GM23248 (cell line): ENCODE data around the gene EHBP1L1. TPM values are rescaled to one million over a fixed set of nuclear protein-coding genes. Genes with fewer than 3 reads are reported as not detected.

ENCODE experiments used
- DNase-seq: peaks from one replicate; pipeline ENCODE4 v3.0.0-alpha.2; 2015
- H2AFZ ChIP-seq: fragments of 200-600 bp; sonication (generic); 2 replicates; pipeline ENCODE4 v1.6.1; 2016; ENCODE audit warnings: antibody characterized with exemption
- H3F3A ChIP-seq: fragments of 200-600 bp; sonication (generic); 2 replicates; pipeline ENCODE4 v1.6.1; 2016; ENCODE audit warnings: mild to moderate bottlenecking, antibody characterized with exemption, mixed run types; ENCODE audit not compliant: insufficient read depth
- H3K27ac ChIP-seq: fragments of 200-600 bp; sonication (generic); 2 replicates; pipeline ENCODE4 v1.5.1; 2016; ENCODE audit warnings: mild to moderate bottlenecking
- H3K27me3 ChIP-seq: fragments of 200-600 bp; sonication (generic); replicated peaks from 2 replicates; pipeline ENCODE4 v1.6.1; 2016; ENCODE audit warnings: mild to moderate bottlenecking; ENCODE audit not compliant: insufficient read depth
- H3K36me3 ChIP-seq: fragments of 200-600 bp; sonication (generic); 2 replicates; pipeline ENCODE4 v1.6.1; 2016; ENCODE audit warnings: low read depth, mild to moderate bottlenecking
- H3K4me1 ChIP-seq: fragments of 200-600 bp; sonication (generic); 2 replicates; pipeline ENCODE4 v1.6.1; 2016; ENCODE audit warnings: mild to moderate bottlenecking; ENCODE audit not compliant: insufficient read depth
- H3K4me2 ChIP-seq: fragments of 200-600 bp; sonication (generic); one replicate; pipeline ENCODE4 v1.6.1; 2016; ENCODE audit warnings: mild to moderate bottlenecking; ENCODE audit not compliant: unreplicated experiment
- H3K4me3 ChIP-seq: fragments of 200-600 bp; sonication (generic); 2 replicates; pipeline ENCODE4 v1.5.1; 2016; ENCODE audit warnings: mild to moderate bottlenecking
- H3K79me2 ChIP-seq: fragments of 200-600 bp; sonication (generic); 2 replicates; pipeline ENCODE4 v1.6.1; 2016; ENCODE audit warnings: mild to moderate bottlenecking; ENCODE audit not compliant: insufficient read depth
- H3K9ac ChIP-seq: fragments of 200-600 bp; sonication (generic); 2 replicates; pipeline ENCODE4 v1.6.1; 2016; ENCODE audit warnings: mild to moderate bottlenecking
- H3K9me2 ChIP-seq: fragments of 200-600 bp; sonication (generic); 2 replicates; pipeline ENCODE4 v1.6.1; 2016; ENCODE audit warnings: mixed run types, mild to moderate bottlenecking, moderate library complexity; ENCODE audit not compliant: insufficient read depth
- H3K9me3 ChIP-seq: fragments of 200-600 bp; sonication (generic); one replicate; pipeline ENCODE4 v1.6.1; 2017; ENCODE audit warnings: low read depth
- H4K20me1 ChIP-seq: fragments of 200-600 bp; sonication (generic); 2 replicates; pipeline ENCODE4 v1.6.0; 2016; ENCODE audit not compliant: insufficient read depth
- EZH2 ChIP-seq: fragments of 200-600 bp; sonication (generic); IDR thresholded peaks from 2 replicates; pipeline ENCODE4 v1.6.1; 2018; ENCODE audit warnings: antibody characterized with exemption, mild to moderate bottlenecking; ENCODE audit not compliant: insufficient read depth, poor library complexity, severe bottlenecking
- EZH2phosphoT487 ChIP-seq: fragments of 200-600 bp; sonication (generic); IDR thresholded peaks from 2 replicates; pipeline ENCODE4 v1.6.1; 2018; ENCODE audit warnings: antibody characterized with exemption, moderate library complexity, mild to moderate bottlenecking, low read depth; ENCODE audit not compliant: insufficient read depth
- WGBS, 2 experiments: methylation state at CpG; one replicate each; pipeline ENCODE4 v1.1.6; 2015 to 2017; ENCODE audit warnings: low lambda C conversion rate in 2 of 2, low coverage in 1 of 2; ENCODE audit errors: missing lambda C conversion rate in 2 of 2; 5-methylcytosine and 5-hydroxymethylcytosine counted together
- in situ Hi-C: fragments of 300-500 bp; cut with MboI; formaldehyde crosslinking; loops from 2 replicates; pipeline ENCODE4 v1.15.0; 2020
- polyA plus RNA-seq: library from polyadenylated mRNA; unstranded; fragments of >200 nt; fragmentation: Nextera tagmentation; extraction: Ambion mirVana; gene quantifications from 2 replicates; pipeline ENCODE4 v1.2.1, GENCODE V29; 2016
- total RNA-seq: library from RNA; depleted of rRNA; stranded (reverse); fragments of >200 nt; shearing (Covaris generic); gene quantifications from 2 replicates; pipeline ENCODE4 v1.2.3, GENCODE V29; 2014

EHBP1L1 gene
- total and polyA plus RNA-seq, 2 experiments from 2014 or later = 11.5 to 85.5 TPM

GRCh38 chr11:65574109-65574810 lies 1.6 kb upstream of the EHBP1L1 start:
- in situ Hi-C loops = no loop called here

DNA sequence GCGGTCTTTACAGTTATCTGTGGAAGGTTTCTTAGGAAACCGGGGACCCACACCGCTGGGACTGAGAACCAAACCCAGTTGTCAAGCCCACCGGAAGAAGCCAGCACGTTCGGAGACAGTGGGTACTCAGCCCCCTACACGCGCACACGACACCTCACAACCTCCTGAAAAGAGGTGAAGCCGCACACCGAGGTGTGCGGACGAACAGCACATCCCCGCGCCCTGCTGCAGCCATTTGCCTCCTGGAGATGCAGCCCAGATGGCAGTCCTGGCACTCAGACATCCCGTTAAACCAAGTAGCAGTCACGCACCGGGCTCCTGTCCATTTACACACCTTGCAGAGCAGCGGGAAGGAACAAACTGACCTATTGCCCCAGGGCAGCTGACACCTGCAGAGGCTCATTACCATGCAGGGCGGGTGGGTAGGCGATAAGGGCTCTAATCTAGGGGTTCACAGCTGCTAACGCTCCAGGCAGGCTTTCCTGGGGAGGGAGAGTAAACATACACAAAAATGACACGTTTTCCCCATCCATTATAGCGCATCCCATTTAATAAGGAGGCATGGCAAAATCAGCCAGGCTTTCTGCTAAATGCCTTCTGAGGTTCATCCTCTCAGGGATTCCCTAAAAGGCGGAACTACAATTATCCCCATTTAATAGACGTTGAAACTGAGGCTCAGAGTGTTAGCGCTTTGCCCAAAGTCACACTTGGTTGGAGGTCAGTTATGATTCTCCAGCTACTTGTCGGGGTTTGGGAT lies 864 bp upstream of the EHBP1L1 start:
- Histone ChIP-seq H3K4me3 (peak overlapping the region; percentile 92), H4K20me1 (no peaks in the 10 kb centered on the region), H3K9me2 (no peaks in the 10 kb centered on the region), H3K27ac (peak overlapping the region; percentile 60), H3K9me3 (no peaks in the 10 kb centered on the region), H3K27me3 (no peaks in the 10 kb centered on the region), H3K4me1 (peaks cover 36% of the 10 kb centered on the region), H2AFZ (no peak overlapping the region), H3F3A (peaks cover 10% of the 10 kb centered on the region), H3K36me3 (no peaks in the 10 kb centered on the region), H3K79me2 (peaks cover 59% of the 10 kb centered on the region), H3K4me2 (peak overlapping the region; percentile 70), H3K9ac (peak overlapping the region; percentile 88)
- DNase-seq = peak; percentile 58
- in situ Hi-C loops = no loop called here
- TF ChIP-seq EZH2 (no peak), EZH2phosphoT487 (no peak)
- WGBS, 2 experiments = 36 to 41% methylated on average over 28 of the region's 28 CpGs

More at GRCh38 chr11:65574109-65574810, 1.6 kb upstream of the EHBP1L1 start:
- peaks cover 36% of the 10 kb centered on the region for H3K4me1 ChIP-seq
- peak overlapping the region; percentile 92 for H3K4me3 ChIP-seq
- TF ChIP-seq EZH2 (no peak), EZH2phosphoT487 (no peak)
- H3K4me2 ChIP-seq = peak overlapping the region; percentile 70
- H3F3A ChIP-seq = peaks cover 13% of the 10 kb centered on the region
- no peak overlapping the region for H2AFZ ChIP-seq
- H3K9me2 ChIP-seq = no peaks in the 10 kb centered on the region
- H3K79me2 ChIP-seq = peaks cover 61% of the 10 kb centered on the region
- no peaks in the 10 kb centered on the region for H4K20me1 ChIP-seq
- peak overlapping the region; percentile 92 for H3K9ac ChIP-seq
- peak; percentile 97 for DNase-seq
- 1 to 2% methylated on average over 21 to 65 of the region's 67 CpGs for WGBS, 2 experiments
- H3K36me3 ChIP-seq = no peaks in the 10 kb centered on the region
- no peaks in the 10 kb centered on the region for H3K27me3 ChIP-seq
- peak overlapping the region; percentile 72 for H3K27ac ChIP-seq
- H3K9me3 ChIP-seq = no peaks in the 10 kb centered on the region

- peaks cover 10% of the 10 kb centered on the region for H3F3A ChIP-seq
- peak; percentile 41 for DNase-seq
- no peaks in the 10 kb centered on the region for H3K9me2 ChIP-seq
- H2AFZ ChIP-seq = 0 out of 2 replicates have a peak overlapping the region, but pooled peaks have one; percentile 25
- TF ChIP-seq EZH2 = no peak
- no peak for TF ChIP-seq EZH2phosphoT487
- H3K36me3 ChIP-seq = no peaks in the 10 kb centered on the region; the same call in 1 of the 2 replicates
- peak overlapping the region; percentile 77 for H3K27ac ChIP-seq
- H4K20me1 ChIP-seq = no peaks in the 10 kb centered on the region
- in situ Hi-C loops = no loop called here
- H3K4me3 ChIP-seq = peak overlapping the region; percentile 92
- peaks cover 32% of the 10 kb centered on the region for H3K4me1 ChIP-seq
- no peaks in the 10 kb centered on the region for H3K27me3 ChIP-seq
- peaks cover 48% of the 10 kb centered on the region for H3K79me2 ChIP-seq
- no peaks in the 10 kb centered on the region for H3K9me3 ChIP-seq
- 3% methylated on average over 16 to 23 of the region's 26 CpGs for WGBS, 2 experiments
- peak overlapping the region; percentile 88 for H3K9ac ChIP-seq
- peak overlapping the region; percentile 88 for H3K4me2 ChIP-seq
Observed at GRCh38 chr11:65576232-65576866, 496 bp downstream of the EHBP1L1 start.
